Lower lobe of right lung (tissue), 2 donors: ENCODE results near the gene TRAPPC10. TPM values are rescaled to one million over a fixed set of nuclear protein-coding genes. Genes with fewer than 3 reads are reported as not detected.
A peak's percentile ranks its signal among the peaks of the same experiment; 100 is the strongest.

Experiments
- ATAC-seq, 2 donors: fragments of 200-7000 bp; cut with Tn5 transposase; one replicate each; pipeline ENCODE4 v1.9.1; 2020 to 2022; ENCODE audit warnings: mild to moderate bottlenecking in 2 of 2, moderate library complexity in 2 of 2
- DNase-seq: peaks from one replicate; pipeline ENCODE4 v3.0.0-alpha.2; 2020
- H3K27ac ChIP-seq: fragments of 200-600 bp; one replicate; pipeline ENCODE4 v1.8.0; 2022
- H3K27me3 ChIP-seq: fragments of 200-600 bp; one replicate; pipeline ENCODE4 v1.8.0; 2022; ENCODE audit warnings: low read depth
- H3K36me3 ChIP-seq: fragments of 200-600 bp; one replicate; pipeline ENCODE4 v1.8.0; 2022; ENCODE audit warnings: mild to moderate bottlenecking
- H3K4me1 ChIP-seq: fragments of 200-600 bp; one replicate; pipeline ENCODE4 v1.8.0; 2022
- H3K4me3 ChIP-seq: fragments of 200-600 bp; one replicate; pipeline ENCODE4 v1.8.0; 2022; ENCODE audit warnings: mild to moderate bottlenecking
- H3K9me3 ChIP-seq: fragments of 200-600 bp; one replicate; pipeline ENCODE4 v1.8.0; 2022
- intact Hi-C: fragments of 100-400 bp; cut with DNase I; formaldehyde crosslinking; loops from one replicate; pipeline ENCODE4 v1.11.0; 2022
- total RNA-seq: library from RNA; stranded (reverse); fragmentation: NEBNext Ultra II Directional; extraction: Animal tissue kit (Norgen Biotek cat#: 25700); gene quantifications from one replicate; pipeline ENCODE4 v1.2.1, GENCODE V29; 2021
- TF ChIP-seq, protein P1 (sequence below): fragments of 200-600 bp; IDR thresholded peaks from one replicate; pipeline ENCODE4 v1.8.0; 2022; ENCODE audit warnings: antibody characterized with exemption, mild to moderate bottlenecking
- donor health status: DM: no; HTN: yes; CAD: no; lungs with severe emphysema.

TRAPPC10 gene
- total RNA-seq, 1 donor from 2014 or later = 47.4 TPM

DNA sequence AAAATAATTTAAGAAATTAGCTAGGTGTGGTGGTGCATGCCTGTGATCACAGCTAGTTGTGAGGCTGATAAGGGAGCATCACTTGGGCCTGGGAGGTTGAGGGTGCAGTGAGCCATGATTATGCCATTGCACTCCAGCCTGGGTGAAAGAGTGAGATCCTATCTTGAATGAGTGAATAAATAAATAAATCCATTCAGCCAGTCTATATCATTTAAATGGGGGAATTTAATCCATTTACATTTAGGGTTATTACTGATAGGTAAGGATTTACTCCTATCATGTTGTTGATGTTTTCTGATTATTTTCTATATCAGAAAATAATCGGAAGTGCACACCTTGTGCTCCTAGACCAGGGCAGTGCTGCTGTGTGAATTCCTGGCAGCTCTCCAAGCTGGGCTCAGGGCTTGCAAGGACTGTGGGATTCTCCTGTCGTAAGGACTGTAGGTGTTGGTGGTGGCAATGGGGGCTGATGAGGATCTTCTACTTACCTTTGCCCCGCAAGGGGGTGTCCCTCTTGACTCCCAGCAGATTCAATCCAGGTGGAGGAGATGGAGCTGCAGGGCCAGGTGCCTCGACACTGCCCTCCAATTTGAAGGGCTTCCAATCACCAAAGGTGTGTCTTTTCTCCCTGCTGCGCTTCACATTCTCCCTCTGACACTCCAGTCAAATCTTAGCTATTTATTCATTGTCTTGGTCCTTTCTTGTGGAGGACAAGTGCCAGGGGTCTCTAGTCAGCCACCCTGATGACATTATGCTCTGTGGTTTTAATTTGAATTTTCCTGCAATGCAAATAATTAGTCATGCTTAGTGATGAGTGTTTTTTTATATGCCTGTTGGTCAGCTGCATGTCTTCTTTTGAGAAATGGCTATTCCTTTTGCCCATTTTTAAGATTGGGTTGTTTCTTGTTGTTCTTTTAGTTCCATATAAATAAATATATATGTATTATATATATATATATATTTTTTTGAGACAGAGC lies 14.1 kb upstream of the TRAPPC10 start:
- no peaks in the 10 kb centered on the region for H3K4me1 ChIP-seq
- H3K27me3 ChIP-seq = peaks cover 11% of the 10 kb centered on the region
- H3K27ac ChIP-seq = no peak overlapping the region
- H3K36me3 ChIP-seq = no peaks in the 10 kb centered on the region
- peak; percentile 30 for DNase-seq
- no peak for ATAC-seq
- intact Hi-C loops = no loop called here
- H3K4me3 ChIP-seq = no peak overlapping the region
- TF ChIP-seq, protein P1, sequence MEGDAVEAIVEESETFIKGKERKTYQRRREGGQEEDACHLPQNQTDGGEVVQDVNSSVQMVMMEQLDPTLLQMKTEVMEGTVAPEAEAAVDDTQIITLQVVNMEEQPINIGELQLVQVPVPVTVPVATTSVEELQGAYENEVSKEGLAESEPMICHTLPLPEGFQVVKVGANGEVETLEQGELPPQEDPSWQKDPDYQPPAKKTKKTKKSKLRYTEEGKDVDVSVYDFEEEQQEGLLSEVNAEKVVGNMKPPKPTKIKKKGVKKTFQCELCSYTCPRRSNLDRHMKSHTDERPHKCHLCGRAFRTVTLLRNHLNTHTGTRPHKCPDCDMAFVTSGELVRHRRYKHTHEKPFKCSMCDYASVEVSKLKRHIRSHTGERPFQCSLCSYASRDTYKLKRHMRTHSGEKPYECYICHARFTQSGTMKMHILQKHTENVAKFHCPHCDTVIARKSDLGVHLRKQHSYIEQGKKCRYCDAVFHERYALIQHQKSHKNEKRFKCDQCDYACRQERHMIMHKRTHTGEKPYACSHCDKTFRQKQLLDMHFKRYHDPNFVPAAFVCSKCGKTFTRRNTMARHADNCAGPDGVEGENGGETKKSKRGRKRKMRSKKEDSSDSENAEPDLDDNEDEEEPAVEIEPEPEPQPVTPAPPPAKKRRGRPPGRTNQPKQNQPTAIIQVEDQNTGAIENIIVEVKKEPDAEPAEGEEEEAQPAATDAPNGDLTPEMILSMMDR = no peak
- H3K9me3 ChIP-seq = no peaks in the 10 kb centered on the region

DNA sequence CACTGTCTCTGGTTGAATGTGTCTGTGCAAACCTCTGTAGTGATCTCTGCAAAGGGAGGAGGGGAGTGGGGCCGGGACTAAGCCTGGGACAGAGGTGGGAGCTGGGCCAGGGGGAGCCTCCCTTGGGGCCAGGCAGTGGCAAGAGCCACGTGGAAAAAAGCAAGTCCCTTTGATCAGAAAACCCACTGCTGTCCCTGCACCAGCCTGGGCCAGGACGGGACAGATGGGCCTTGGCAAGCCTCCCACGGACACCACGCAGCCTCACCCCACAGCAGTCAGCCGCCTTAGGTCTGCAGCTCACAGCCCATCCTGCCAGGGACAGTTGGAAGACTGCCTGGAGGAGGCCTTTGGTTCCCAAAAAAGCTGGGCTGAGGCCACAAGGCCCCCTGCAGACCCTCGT lies 11.7 kb upstream of the TRAPPC10 start:
- ATAC-seq (no peak), DNase-seq (peak; percentile 17)
- TF ChIP-seq, protein P1 = no peak
- intact Hi-C loops = no loop called here
- Histone ChIP-seq H3K27ac (no peak overlapping the region), H3K4me3 (no peak overlapping the region), H3K36me3 (no peaks in the 10 kb centered on the region), H3K4me1 (no peaks in the 10 kb centered on the region), H3K27me3 (no peaks in the 10 kb centered on the region), H3K9me3 (no peaks in the 10 kb centered on the region)

DNA sequence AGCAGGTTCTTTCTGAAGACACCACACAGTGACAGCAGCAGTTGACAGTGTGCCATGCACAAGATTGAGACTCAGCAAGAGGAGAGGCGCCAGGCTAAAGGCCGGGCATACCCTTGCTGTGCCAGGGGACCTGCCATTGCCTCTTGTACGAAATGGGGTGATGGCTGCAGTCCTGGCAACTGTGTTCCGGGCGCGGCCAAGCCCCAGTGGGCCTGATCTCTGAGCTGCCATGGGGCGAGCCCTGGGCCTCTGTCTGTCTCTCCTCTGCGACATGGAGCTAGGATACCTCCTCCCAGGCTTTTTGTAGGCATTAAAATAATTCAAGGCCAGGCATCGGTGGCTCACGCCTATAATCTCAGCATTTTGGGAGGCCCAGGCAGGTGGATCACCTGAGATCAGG lies 9.6 kb upstream of the TRAPPC10 start:
- ATAC-seq (no peak), DNase-seq (peak; percentile 24)
- Histone ChIP-seq H3K4me3 (no peak overlapping the region), H3K36me3 (no peaks in the 10 kb centered on the region), H3K9me3 (no peaks in the 10 kb centered on the region), H3K27ac (no peak overlapping the region), H3K4me1 (peaks cover 5% of the 10 kb centered on the region), H3K27me3 (no peaks in the 10 kb centered on the region)
- TF ChIP-seq, protein P1 = no peak
- intact Hi-C loops = no loop called here

DNA sequence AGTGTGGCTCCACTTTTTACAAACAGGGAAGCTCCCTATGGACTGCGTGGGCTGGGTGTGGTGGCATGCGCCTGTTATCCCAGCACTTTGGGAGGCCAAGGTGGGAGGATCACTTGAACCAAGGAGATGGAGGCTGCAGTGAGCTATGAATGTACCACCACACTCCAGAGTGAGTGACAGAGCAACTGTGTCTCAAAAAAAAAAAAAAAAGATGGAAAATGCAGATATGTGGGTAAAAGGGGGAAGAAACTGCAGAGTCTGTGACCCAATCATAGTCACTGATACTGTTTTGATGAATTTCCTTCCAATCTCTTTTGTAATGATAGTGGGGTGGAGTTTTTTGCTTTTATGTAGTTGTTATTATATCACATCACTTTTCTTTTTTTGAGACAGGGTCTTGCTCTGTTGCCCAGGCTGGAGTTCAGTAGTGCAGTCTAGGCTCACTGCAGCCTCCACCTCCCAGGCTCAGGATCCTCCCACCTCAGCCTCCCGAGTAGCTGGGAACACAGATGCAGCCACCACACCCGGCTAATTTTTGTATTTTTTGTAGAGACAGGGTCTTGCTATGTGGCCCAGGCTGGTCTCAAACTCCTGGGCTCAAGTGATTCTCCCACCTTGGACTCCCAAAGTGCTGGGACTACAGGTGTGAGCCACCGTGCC lies 8.7 kb upstream of the TRAPPC10 start:
- H3K27ac ChIP-seq = no peak overlapping the region
- DNase-seq = peak; percentile 10
- TF ChIP-seq, protein P1 = no peak
- H3K4me1 ChIP-seq = peaks cover 5% of the 10 kb centered on the region
- H3K36me3 ChIP-seq = no peaks in the 10 kb centered on the region
- no peak for ATAC-seq
- intact Hi-C loops = no loop called here
- H3K9me3 ChIP-seq = no peaks in the 10 kb centered on the region
- H3K27me3 ChIP-seq = no peaks in the 10 kb centered on the region
- H3K4me3 ChIP-seq = no peak overlapping the region

DNA sequence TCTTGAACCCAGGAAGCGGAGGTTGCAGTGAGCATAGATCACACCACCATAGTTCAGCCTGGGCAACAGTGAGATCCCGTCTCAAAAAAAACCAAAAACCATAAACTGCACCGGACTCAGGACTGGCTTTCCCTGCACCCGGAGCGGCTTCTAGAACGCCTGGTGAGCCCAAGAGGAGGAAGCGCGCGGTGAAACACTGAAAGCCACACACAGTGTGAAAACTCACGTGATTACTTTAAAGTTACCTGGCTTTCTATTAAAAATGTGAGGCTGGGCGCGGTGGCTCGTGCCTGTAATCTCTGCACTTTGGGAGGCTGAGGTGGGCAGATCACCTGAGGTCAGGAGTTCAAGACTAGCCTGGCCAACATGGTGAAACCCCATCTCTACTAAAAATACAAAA lies 7.0 kb upstream of the TRAPPC10 start:
- H3K27ac ChIP-seq = peak overlapping the region; percentile 54
- H3K9me3 ChIP-seq = no peaks in the 10 kb centered on the region
- ATAC-seq (no peak), DNase-seq (peak; percentile 10)
- peaks cover 5% of the 10 kb centered on the region for H3K4me1 ChIP-seq
- no peak overlapping the region for H3K4me3 ChIP-seq
- intact Hi-C loops = no loop called here
- no peaks in the 10 kb centered on the region for H3K27me3 ChIP-seq
- TF ChIP-seq, protein P1 = no peak
- H3K36me3 ChIP-seq = no peaks in the 10 kb centered on the region
